Activated CD8-positive, alpha-beta memory T cell treated with anti-CD3 and anti-CD28 coated beads, Interleukin-2, amount 10 ng/mL, durations not matched to agents 7 days and 5 days (primary cell): ENCODE results near the gene EEF2K. TPM values are rescaled to one million over a fixed set of nuclear protein-coding genes. Genes with fewer than 3 reads are reported as not detected.
"Not testable (repeated sequence)": the region's sequence is repeated elsewhere in the genome, so short reads cannot be mapped to it uniquely, and the experiment has no call there.

Source experiments
- ATAC-seq: fragments of 150-1000 bp; cut with Tn5 transposase; one replicate; pipeline ENCODE4 v1.10.0; 2021; ENCODE audit warnings: moderate library complexity
- CTCF ChIA-PET: fragments of 350-600 bp; sonication (Branson Sonifier 250); formaldehyde crosslinking; loops from one replicate; lab custom pipeline; 2021; ENCODE audit warnings: antibody characterized with exemption; lab: Charles Lee
- DNase-seq: peaks from one replicate; pipeline ENCODE4 v3.0.0-alpha.2; 2020
- H3K27ac Mint-ChIP-seq: one replicate; pipeline ENCODE4 v1.8.0; 2021; ENCODE audit warnings: mild to moderate bottlenecking, mixed read lengths
- H3K27me3 Mint-ChIP-seq: one replicate; pipeline ENCODE4 v1.8.0; 2021; ENCODE audit warnings: mixed read lengths
- H3K36me3 Mint-ChIP-seq: one replicate; pipeline ENCODE4 v1.8.0; 2021; ENCODE audit warnings: mild to moderate bottlenecking, mixed read lengths
- H3K4me1 Mint-ChIP-seq: one replicate; pipeline ENCODE4 v1.8.0; 2021; ENCODE audit warnings: mixed read lengths
- H3K4me3 Mint-ChIP-seq: one replicate; pipeline ENCODE4 v1.8.0; 2021; ENCODE audit warnings: mild to moderate bottlenecking, moderate library complexity, mixed read lengths
- H3K9me3 Mint-ChIP-seq: one replicate; pipeline ENCODE4 v1.8.0; 2022; ENCODE audit warnings: low read depth, mixed read lengths
- total RNA-seq, 2 experiments: library from RNA; stranded (reverse); gene quantifications; one replicate each; pipeline ENCODE4 v1.2.3, GENCODE V29; 2021

Gene EEF2K
- total RNA-seq, 2 experiments from 2014 or later: 34.8 to 36.7 TPM

DNA sequence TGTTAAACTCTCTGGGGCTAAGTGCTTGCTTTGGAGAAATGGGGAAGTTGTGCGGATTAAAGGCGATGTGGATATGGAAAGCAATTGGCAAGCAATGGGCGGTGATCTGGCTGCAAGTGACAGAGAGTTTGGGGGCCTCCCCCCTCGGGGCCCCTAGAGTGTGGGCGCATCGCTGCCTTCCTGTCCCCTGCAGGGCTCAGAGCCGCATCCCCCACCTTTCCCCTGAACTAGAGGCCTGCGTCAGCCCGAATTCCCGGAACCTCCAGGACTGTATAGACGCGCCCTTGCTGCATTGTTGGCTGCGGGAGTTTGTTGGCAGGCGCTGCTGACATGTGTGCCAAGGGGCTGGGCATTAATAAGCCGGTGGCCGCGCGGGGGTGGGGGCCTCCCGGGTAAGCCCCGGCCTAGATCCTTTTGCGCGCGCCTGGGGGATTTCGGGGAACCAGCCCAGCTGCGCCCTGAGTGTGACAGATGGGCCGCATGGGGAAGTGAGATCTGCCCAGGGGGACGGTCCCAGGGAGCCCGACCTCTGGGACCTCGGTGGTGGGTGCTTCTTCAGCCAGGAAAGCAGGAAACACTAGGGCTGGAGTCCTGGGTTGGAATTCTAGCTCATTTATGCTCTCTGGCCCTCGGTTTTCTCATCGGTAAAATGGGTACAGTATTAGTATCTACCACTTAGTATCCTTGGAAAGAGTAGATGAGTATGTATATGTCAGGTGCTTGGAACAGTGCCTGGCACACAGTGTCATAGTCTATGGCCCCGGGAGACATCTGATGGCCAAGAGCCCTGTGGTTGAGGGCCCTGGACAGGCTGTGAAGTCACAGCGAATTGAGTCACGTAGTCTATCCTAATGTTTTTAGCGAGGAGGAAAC lies 1.0 kb downstream of the EEF2K start:
- Mint-ChIP-seq H3K27ac (peak overlapping the region; percentile 84), H3K27me3 (no peaks in the 10 kb centered on the region), H3K36me3 (peaks cover 24% of the 10 kb centered on the region), H3K9me3 (peaks cover 3% of the 10 kb centered on the region), H3K4me1 (peaks cover 41% of the 10 kb centered on the region), H3K4me3 (peak overlapping the region; percentile 97)
- peak; percentile 74 for DNase-seq
- peak; percentile 40 for ATAC-seq
- CTCF ChIA-PET: interaction anchor here (0.8 to 8.7 kb wide), 17 partner anchors 10 to 190 kb away, joined by 3 to 113 read pairs (median 4); partner anchors contain the start of gene POLR3E

DNA sequence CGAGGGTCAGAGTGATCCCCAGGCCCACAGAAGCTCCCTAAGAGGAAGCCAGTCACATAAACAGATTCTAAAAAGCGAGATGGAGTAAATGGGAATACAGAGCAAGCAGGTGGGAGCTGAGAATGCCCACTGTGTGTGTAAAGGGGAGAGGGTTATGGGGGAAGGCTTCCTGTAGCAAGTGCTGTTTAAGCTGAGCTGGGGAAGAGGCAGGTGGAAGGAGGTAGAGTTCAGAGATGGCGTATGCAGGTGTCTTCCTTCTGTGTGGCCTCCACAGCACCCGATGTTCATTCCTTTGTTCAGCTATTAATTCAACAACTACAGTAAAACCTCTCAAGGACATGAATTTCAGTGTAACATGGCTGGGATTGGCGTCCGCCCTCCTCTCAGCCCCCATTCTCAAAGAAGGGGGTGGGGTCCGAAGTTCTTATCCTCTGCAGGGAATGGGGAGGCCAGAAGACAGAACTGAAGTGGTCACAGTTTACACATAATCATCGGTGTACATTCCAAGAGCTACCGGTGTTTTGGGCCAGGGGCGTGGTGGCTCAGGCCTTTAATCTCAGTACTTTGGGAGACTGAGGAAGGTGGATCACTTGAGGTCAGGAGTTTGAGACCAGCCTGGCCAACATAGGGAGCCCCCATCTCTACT lies 1.8 kb downstream of the EEF2K start:
- Mint-ChIP-seq H3K4me3 (peak overlapping the region; percentile 97), H3K36me3 (peaks cover 28% of the 10 kb centered on the region), H3K27ac (peak overlapping the region; percentile 84), H3K27me3 (no peaks in the 10 kb centered on the region), H3K4me1 (peaks cover 41% of the 10 kb centered on the region), H3K9me3 (peaks cover 3% of the 10 kb centered on the region)
- CTCF ChIA-PET: interaction anchor here (0.8 to 8.7 kb wide), 10 partner anchors 9 to 96 kb away, joined by 3 to 113 read pairs (median 5); partner anchors contain the start of gene POLR3E
- DNase-seq (no peak), ATAC-seq (no peak)

DNA sequence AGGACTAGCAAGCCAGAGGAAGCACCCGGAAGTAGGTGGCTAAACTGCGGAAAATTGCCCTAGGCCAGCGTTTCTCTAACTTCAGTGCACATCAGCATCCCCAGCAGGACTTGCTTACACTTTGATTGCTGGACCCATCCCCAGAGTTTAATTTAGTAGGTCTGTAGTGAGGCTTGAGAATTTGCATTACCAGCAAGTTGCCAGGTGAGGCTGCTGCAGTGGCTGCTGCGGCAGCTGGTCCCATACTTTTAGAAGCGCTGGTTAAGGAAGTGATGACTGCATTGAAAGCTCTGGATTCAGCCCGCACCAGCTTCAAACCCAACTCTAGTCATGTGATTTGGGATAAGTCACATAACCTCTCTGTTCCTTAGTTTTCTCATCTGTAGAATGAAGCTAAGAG lies 4.2 kb downstream of the EEF2K start:
- Mint-ChIP-seq H3K4me3 (no peak overlapping the region), H3K27me3 (no peaks in the 10 kb centered on the region), H3K9me3 (peaks cover 3% of the 10 kb centered on the region), H3K4me1 (peaks cover 40% of the 10 kb centered on the region), H3K36me3 (peaks cover 44% of the 10 kb centered on the region), H3K27ac (no peak overlapping the region)
- ATAC-seq (no peak), DNase-seq (no peak)
- CTCF ChIA-PET: interaction anchor here (0.6 to 8.7 kb wide), 5 partner anchors 11 to 670 kb away, joined by 3 to 113 read pairs (median 4); partner anchors contain the start of gene POLR3E

DNA sequence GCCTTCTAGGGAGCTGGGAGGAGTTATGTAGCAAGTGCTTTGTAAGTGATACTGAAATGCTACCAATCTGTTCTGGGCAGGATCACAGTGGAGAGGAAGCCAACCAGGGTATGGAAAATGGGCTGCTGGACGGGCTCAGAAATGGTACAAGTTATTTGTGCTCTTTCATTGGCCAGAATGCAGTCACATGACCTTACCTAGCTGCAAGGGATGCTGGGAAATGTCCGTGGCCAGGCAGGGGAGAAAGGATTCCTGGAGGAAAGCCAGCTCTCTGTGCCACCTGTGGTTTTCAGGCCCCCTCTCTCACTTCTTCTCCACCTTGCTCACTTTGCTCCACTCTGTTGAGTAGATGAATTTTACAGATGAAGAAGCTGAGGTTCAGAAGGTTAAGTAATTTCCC lies 4.8 kb downstream of the EEF2K start:
- peaks cover 46% of the 10 kb centered on the region for H3K36me3 Mint-ChIP-seq
- H3K27ac Mint-ChIP-seq: no peak overlapping the region
- CTCF ChIA-PET: interaction anchor here (0.6 to 8.7 kb wide), 4 partner anchors 11 to 671 kb away, joined by 3 to 113 read pairs (median 53); partner anchors contain the start of gene POLR3E
- H3K9me3 Mint-ChIP-seq: peaks cover 3% of the 10 kb centered on the region
- DNase-seq: no peak
- peaks cover 34% of the 10 kb centered on the region for H3K4me1 Mint-ChIP-seq
- no peak for ATAC-seq
- no peak overlapping the region for H3K4me3 Mint-ChIP-seq
- H3K27me3 Mint-ChIP-seq: no peaks in the 10 kb centered on the region

DNA sequence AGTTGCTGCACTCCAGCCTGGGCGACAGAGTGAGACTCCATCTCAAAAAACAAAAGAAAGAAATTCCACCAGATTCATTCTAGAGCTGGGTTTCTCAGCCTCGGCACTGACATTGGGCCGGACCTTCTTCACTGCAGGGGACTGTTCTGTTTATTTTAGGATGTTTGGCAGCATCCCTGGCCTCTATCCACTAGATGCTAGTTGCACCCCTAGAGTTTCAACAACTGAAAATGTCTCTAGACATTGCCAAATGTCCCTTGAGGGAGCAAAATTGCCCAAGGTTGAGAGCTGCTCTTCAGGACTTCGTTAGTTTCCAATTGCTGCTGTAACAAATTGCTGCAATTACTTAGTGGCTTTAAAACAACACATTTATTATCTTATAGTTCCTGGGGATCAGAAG lies 7.2 kb downstream of the EEF2K start:
- ATAC-seq: no peak
- Mint-ChIP-seq H3K27me3 (no peaks in the 10 kb centered on the region), H3K4me1 (peaks cover 32% of the 10 kb centered on the region), H3K4me3 (no peak overlapping the region), H3K27ac (no peak overlapping the region), H3K36me3 (peaks cover 45% of the 10 kb centered on the region), H3K9me3 (peaks cover 3% of the 10 kb centered on the region)
- DNase-seq: no peak
- CTCF ChIA-PET: no interaction called here

DNA sequence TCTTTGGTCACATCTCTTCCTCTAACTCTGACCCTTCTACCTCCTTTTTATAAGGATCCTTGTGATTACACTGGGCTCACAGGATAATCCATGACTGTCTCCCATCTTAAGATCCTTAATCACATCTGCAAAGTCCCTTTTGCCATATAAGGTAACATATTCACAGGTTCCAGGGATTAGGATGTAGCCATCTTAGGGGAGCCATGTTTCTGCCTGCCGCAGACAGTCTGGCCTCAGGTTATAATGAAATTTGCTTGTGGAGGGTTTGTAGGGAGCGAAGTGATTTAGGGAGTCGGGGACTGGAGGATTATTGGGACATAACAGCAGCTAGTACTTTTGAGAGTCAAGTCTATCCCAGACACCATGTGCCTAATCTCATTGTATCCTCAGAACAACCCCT lies 7.7 kb downstream of the EEF2K start:
- peaks cover 3% of the 10 kb centered on the region for H3K9me3 Mint-ChIP-seq
- H3K27me3 Mint-ChIP-seq: no peaks in the 10 kb centered on the region
- peak overlapping the region; percentile 45 for H3K27ac Mint-ChIP-seq
- ATAC-seq: no peak
- DNase-seq: no peak
- CTCF ChIA-PET: no interaction called here
- peaks cover 28% of the 10 kb centered on the region for H3K4me1 Mint-ChIP-seq
- peaks cover 44% of the 10 kb centered on the region for H3K36me3 Mint-ChIP-seq
- H3K4me3 Mint-ChIP-seq: no peak overlapping the region

DNA sequence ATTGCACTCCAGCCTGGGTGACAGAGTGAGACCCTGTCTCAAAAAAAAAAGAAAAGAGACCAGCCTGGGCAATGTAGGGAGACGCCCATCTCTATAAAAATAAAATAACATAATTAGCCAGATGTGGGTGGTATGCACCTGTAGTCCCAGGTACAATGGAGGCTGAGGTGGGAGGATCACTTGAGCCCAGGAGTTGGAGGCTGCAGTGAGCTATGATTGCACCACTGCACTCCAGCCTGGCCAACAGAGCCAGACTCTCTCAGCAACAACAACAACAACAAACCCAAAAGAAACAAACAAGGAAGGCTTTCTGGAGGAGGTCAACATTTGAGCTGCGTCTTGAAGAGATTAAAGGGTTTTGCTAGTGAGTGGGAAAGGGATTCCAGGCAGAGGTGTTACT lies 8.3 kb downstream of the EEF2K start:
- Mint-ChIP-seq H3K9me3 (peaks cover 3% of the 10 kb centered on the region), H3K4me3 (no peak overlapping the region), H3K36me3 (peaks cover 43% of the 10 kb centered on the region), H3K4me1 (peaks cover 23% of the 10 kb centered on the region), H3K27ac (no peak overlapping the region), H3K27me3 (no peaks in the 10 kb centered on the region)
- CTCF ChIA-PET: interaction anchor here (1.3 kb wide), 1 partner anchor 18 kb away, joined by 4 read pairs; no protein-coding TSS in a partner anchor
- DNase-seq (no peak), ATAC-seq (no peak)

DNA sequence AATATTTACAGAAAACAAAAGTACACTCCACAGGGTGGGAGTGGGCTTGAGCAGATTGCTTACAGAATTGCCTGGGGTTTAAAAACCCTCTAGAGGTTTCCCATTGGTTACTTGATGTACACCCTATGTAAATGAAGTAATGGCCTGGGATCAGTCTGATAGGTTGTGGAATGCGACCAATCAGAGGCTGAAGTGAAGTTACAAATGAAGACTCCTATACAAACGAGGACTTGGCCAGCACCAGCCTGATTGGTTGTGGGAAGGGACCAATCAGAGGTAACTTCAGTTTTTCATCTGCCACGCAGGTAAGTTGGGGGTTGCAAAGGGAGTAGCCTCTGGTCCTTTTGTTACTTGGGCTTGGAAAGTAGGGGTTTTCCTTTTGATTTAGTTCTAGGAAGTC lies 8.8 kb downstream of the EEF2K start:
- H3K4me1 Mint-ChIP-seq: peaks cover 22% of the 10 kb centered on the region
- peak overlapping the region; percentile 48 for H3K27ac Mint-ChIP-seq
- H3K4me3 Mint-ChIP-seq: no peak overlapping the region
- H3K9me3 Mint-ChIP-seq: peaks cover 3% of the 10 kb centered on the region
- DNase-seq: no peak
- peaks cover 43% of the 10 kb centered on the region for H3K36me3 Mint-ChIP-seq
- CTCF ChIA-PET: interaction anchor here (1.3 kb wide), 1 partner anchor 19 kb away, joined by 4 read pairs; no protein-coding TSS in a partner anchor
- no peaks in the 10 kb centered on the region for H3K27me3 Mint-ChIP-seq
- ATAC-seq: no peak

DNA sequence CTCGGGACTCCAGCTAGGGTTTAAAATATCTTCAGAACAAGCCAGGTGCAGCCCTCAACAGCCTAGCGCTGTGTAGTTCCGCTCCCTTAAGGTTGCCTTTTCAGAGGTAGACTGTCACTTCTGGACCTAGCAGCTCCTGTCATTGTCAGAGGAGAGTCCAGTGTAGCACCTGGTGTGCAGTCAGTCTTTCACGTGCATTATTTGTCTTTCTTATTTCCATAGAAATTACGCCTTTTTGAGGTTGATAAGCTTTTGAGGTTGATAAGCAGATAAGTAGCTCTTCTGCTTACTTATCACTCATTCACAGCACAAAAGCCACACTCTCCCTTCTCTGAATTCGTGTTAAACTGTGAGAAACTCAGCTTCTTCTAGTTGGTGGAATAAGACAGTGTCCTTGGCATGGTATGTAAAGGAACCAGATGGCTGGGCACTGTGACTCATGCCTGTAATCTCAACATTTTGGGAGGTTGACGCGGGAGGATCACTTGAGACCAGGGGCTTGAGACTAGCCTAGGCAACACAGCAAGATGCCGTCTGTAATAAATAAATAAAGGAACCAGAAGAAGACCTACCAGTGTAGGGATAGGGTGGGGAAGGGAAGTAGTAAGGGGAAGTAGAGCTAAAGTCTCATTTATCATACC lies 10.2 kb downstream of the EEF2K start:
- no peaks in the 10 kb centered on the region for H3K27me3 Mint-ChIP-seq
- no peak overlapping the region for H3K4me3 Mint-ChIP-seq
- H3K4me1 Mint-ChIP-seq: peaks cover 18% of the 10 kb centered on the region
- CTCF ChIA-PET: interaction anchor here (0.7 to 1.2 kb wide), 2 partner anchors 9 to 20 kb away, joined by 3 to 4 read pairs; no protein-coding TSS in a partner anchor
- H3K36me3 Mint-ChIP-seq: peaks cover 34% of the 10 kb centered on the region
- H3K27ac Mint-ChIP-seq: peak overlapping the region; percentile 38
- peak; percentile 36 for ATAC-seq
- no peaks in the 10 kb centered on the region for H3K9me3 Mint-ChIP-seq
- no peak for DNase-seq

DNA sequence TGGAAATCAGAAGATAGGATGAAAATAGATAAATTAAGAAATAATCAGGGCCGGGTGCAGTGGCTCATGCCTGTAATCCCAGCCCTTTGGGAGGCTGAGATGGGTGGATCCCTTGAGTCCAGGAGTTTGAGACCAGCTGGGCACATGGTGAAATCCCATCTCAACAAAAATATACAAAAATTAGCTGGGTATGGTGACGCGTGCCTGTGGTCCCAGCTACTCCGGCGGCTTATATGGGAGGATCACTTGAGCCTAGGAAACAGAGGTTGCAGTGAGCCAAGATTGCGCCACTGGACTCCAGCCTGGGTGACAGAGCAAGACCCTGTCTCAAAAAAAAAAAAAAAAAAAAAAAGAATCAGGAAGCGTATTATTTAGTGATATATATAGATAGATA lies 10.8 kb downstream of the EEF2K start:
- not testable (repeated sequence) for DNase-seq, ATAC-seq, H3K27me3 Mint-ChIP-seq, H3K4me3 Mint-ChIP-seq, H3K9me3 Mint-ChIP-seq
- peaks cover 30% of the 10 kb centered on the region for H3K36me3 Mint-ChIP-seq
- CTCF ChIA-PET: interaction anchor here (0.7 to 1.2 kb wide), 2 partner anchors 10 to 21 kb away, joined by 3 to 4 read pairs; no protein-coding TSS in a partner anchor
- peak overlapping the region; percentile 38 for H3K27ac Mint-ChIP-seq
- H3K4me1 Mint-ChIP-seq: peaks cover 18% of the 10 kb centered on the region

DNA sequence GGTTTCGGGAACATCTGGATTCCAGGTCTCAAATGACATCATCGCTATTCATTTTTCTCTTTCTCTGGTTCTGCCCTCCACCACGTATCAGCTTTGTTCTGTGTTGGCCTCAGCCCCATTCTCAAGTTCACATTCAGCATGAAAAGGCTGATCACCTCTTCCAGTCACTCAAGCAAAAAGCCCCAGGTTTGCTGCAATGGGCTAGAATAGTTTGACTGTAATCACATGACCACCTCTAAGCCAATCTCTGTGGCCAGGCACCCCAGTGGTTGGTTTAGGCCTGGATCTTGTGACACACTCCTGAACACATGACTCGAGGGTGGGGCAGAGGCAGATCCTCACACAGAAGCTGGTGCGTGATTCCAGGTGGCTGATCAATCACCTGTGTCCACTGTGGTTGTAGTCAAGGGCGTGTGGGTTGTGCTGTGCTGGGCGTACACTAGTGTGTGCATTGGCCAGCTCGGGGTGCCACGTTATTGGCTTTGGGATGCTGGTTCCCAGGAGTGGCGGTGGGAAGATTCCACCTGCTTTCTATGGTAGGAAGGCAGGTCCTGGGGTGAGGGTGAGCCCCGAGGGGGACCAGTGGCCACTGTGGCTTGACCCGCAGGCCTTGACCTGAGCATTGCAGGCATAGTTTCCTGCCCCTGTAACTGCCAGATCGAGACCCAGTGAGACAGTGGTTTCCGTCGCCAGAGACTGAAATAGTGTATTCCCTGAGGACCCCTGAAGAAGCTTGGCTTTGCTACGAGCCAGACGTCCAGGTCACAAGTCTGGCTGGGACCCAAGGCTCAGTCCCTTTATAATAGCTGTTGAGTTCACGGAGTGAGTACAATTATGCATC lies 12.0 kb downstream of the EEF2K start:
- H3K36me3 Mint-ChIP-seq: peaks cover 25% of the 10 kb centered on the region
- ATAC-seq: peak; percentile 36
- CTCF ChIA-PET: interaction anchor here (1.1 to 1.4 kb wide), 3 partner anchors 46 to 82 kb away, joined by 3 read pairs; partner anchors contain the start of gene POLR3E
- DNase-seq: no peak
- H3K9me3 Mint-ChIP-seq: no peaks in the 10 kb centered on the region
- no peak overlapping the region for H3K27ac Mint-ChIP-seq
- no peaks in the 10 kb centered on the region for H3K27me3 Mint-ChIP-seq
- peaks cover 21% of the 10 kb centered on the region for H3K4me1 Mint-ChIP-seq
- H3K4me3 Mint-ChIP-seq: no peak overlapping the region

DNA sequence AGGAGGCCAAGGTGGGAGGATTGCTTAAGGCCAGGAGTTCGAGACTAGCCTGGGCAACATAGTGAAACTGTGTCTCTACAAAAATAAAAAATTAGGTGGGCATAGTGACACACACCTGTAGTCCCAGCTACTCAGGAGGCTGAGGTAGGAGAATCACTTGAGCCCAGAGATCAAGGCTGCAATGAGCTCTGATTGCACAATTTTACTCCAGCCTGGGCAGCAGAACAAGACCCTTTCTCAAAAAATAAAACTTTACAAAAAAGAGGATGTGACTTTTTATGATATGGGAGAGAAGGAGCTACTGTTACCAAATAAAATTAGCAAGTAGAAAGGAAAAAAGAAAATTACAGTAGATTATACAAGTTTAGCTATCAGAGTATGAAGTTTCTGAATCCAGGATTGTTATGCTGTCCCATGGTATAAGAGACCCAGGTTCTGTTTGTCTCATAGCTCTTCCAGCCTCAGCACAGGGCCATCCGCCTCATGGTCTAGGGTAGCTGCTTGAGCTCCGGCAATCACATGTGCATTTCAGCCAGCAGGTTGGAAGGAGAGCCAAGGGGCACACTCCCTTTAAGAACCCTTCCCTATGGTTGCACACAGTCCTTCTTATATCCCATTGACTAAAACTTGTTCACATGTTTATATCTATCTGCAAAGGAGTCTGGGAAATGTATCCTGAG lies 13.5 kb downstream of the EEF2K start:
- ATAC-seq (no peak), DNase-seq (no peak)
- H3K4me1 Mint-ChIP-seq: peaks cover 17% of the 10 kb centered on the region
- H3K27ac Mint-ChIP-seq: peak overlapping the region; percentile 35
- no peaks in the 10 kb centered on the region for H3K27me3 Mint-ChIP-seq
- peaks cover 19% of the 10 kb centered on the region for H3K36me3 Mint-ChIP-seq
- H3K4me3 Mint-ChIP-seq: no peak overlapping the region
- CTCF ChIA-PET: interaction anchor here (0.8 to 1.4 kb wide), 6 partner anchors 12 to 80 kb away, joined by 3 to 4 read pairs (median 3); partner anchors contain the start of genes EEF2K and POLR3E
- no peaks in the 10 kb centered on the region for H3K9me3 Mint-ChIP-seq
